PC-9 (cell line): ENCODE results near the gene CELF1. TPM values are rescaled to one million over a fixed set of nuclear protein-coding genes. Genes with fewer than 3 reads are reported as not detected.
A peak's percentile ranks its signal among the peaks of the same experiment; 100 is the strongest.
"Not testable (repeated sequence)": the region's sequence is repeated elsewhere in the genome, so short reads cannot be mapped to it uniquely, and the experiment has no call there.

Source experiments
- BruUV-seq: library from RNA; stranded (reverse); fragments of 400-500 nt; replicated peaks from 2 replicates; lab custom pipeline; 2021; lab: Mats Ljungman, UMichigan
- CTCF ChIA-PET: fragments of 300-600 bp; sonication (Branson Sonifier 250); formaldehyde crosslinking; loops from one replicate; lab custom pipeline; 2022; ENCODE audit warnings: antibody characterized with exemption; lab: Charles Lee
- POLR2A ChIA-PET: fragments of 300-600 bp; sonication (Branson Sonifier 250); formaldehyde crosslinking; loops from one replicate; lab custom pipeline; 2022; ENCODE audit warnings: antibody characterized with exemption; ENCODE audit not compliant: unreplicated experiment; lab: Charles Lee
- DNase-seq, 2 experiments: peaks; one replicate each; pipeline versions ENCODE4 v3.0.0 to v3.0.0-alpha.2; 2015 to 2022; ENCODE audit warnings: mixed read lengths in 1 of 2
- H2AFZ ChIP-seq: fragments of 200-600 bp; sonication (generic); 2 replicates; pipeline ENCODE4 v1.8.1; 2017; ENCODE audit warnings: antibody characterized with exemption
- H3F3A ChIP-seq: fragments of 200-600 bp; sonication (generic); 2 replicates; pipeline ENCODE4 v1.8.1; 2017; ENCODE audit warnings: antibody characterized with exemption, mild to moderate bottlenecking, low read depth; ENCODE audit not compliant: insufficient read depth
- H3K27ac ChIP-seq: fragments of 200-600 bp; sonication (generic); 2 replicates; pipeline ENCODE4 v1.6.1; 2016; ENCODE audit warnings: mixed run types
- H3K27me3 ChIP-seq: fragments of 200-600 bp; sonication (generic); 2 replicates; pipeline ENCODE4 v1.6.1; 2016; ENCODE audit warnings: low read depth, mixed run types; ENCODE audit not compliant: insufficient read depth
- H3K36me3 ChIP-seq: fragments of 200-600 bp; sonication (generic); 2 replicates; pipeline ENCODE4 v1.6.1; 2016; ENCODE audit warnings: low read depth, mixed run types
- H3K4me1 ChIP-seq: fragments of 200-600 bp; sonication (generic); replicated peaks from 2 replicates; pipeline ENCODE4 v1.6.1; 2016; ENCODE audit warnings: mixed run types; ENCODE audit not compliant: insufficient read depth
- H3K4me2 ChIP-seq: fragments of 200-600 bp; sonication (generic); 2 replicates; pipeline ENCODE4 v1.6.1; 2017; ENCODE audit warnings: mixed run types
- H3K4me3 ChIP-seq: fragments of 200-600 bp; sonication (generic); 2 replicates; pipeline ENCODE4 v1.6.1; 2016; ENCODE audit warnings: mixed run types
- H3K79me2 ChIP-seq: fragments of 200-600 bp; sonication (generic); 2 replicates; pipeline ENCODE4 v1.6.1; 2017; ENCODE audit warnings: low read depth, mixed run types
- H3K9me2 ChIP-seq: fragments of 200-600 bp; sonication (generic); 2 replicates; pipeline ENCODE4 v1.8.1; 2017; ENCODE audit warnings: mild to moderate bottlenecking; ENCODE audit not compliant: insufficient read depth
- H3K9me3 ChIP-seq: fragments of 200-600 bp; sonication (generic); 2 replicates; pipeline ENCODE4 v1.8.1; 2016; ENCODE audit warnings: low read depth; ENCODE audit not compliant: insufficient read depth
- H4K20me1 ChIP-seq: fragments of 200-600 bp; sonication (generic); 2 replicates; pipeline ENCODE4 v1.8.1; 2017; ENCODE audit not compliant: insufficient read depth
- CTCF ChIP-seq: fragments of 200-600 bp; sonication (generic); conservative IDR thresholded peaks from 2 replicates; pipeline ENCODE4 v1.6.1; 2017; ENCODE audit warnings: mixed run types, antibody characterized with exemption, mild to moderate bottlenecking, moderate library complexity
- EZH2 ChIP-seq: fragments of 200-600 bp; sonication (generic); IDR thresholded peaks from 2 replicates; pipeline ENCODE4 v1.8.0; 2017; ENCODE audit warnings: antibody characterized with exemption, low read depth
- intact Hi-C: fragments of 100-400 bp; cut with micrococcal nuclease; formaldehyde crosslinking; loops from one replicate; pipeline ENCODE4 v1.10.0; 2022; ENCODE audit not compliant: unreplicated experiment
- total RNA-seq: library from RNA; stranded (reverse); gene quantifications from 2 replicates; pipeline ENCODE4 v1.2.3, GENCODE V29; 2021

The CELF1 gene
- total RNA-seq, 1 experiment from 2014 or later = 165 TPM

DNA sequence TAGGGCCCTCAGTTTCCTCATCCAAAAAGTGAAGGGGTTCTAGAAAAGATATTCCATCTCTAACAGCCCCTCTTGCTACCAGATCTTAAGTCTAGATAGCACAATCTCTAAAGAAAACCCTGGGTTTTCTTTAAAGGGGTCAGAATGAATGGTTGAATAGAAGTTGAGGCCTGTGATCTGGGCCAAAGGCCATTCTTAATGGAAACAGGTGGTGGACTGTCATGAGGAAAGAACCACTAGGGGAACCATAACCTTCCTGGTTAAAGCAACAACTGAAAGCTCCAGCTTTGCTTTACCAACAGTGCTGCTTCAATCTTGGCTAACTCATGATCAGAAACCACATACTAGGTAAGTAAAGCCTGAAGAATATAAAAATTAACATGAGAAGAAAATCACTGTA lies 1.8 kb downstream of the CELF1 start:
- peak overlapping the region; percentile 80 for H3K4me3 ChIP-seq
- POLR2A ChIA-PET = interaction anchor here (0.6 kb wide), 1 partner anchor 50 kb away, joined by 10 read pairs; no protein-coding TSS in a partner anchor
- H3K9me2 ChIP-seq = 0 out of 2 replicates have a peak, but pooled peaks cover 5% of the 10 kb centered on the region
- intact Hi-C loops = loop anchor here (5.0 kb wide), 2 partner anchors 84 to 124 kb away; partner anchors contain the start of gene PSMC3
- CTCF ChIA-PET = interaction anchor here (1.4 kb wide), 1 partner anchor 84 kb away, joined by 3 read pairs; no protein-coding TSS in a partner anchor
- no peaks in the 10 kb centered on the region for H3K27me3 ChIP-seq
- H3K9me3 ChIP-seq = no peaks in the 10 kb centered on the region
- peak; percentile 48; the same call in 1 of the 2 replicates for TF ChIP-seq CTCF
- TF ChIP-seq EZH2 = no peak
- H2AFZ ChIP-seq = no peak overlapping the region
- peak overlapping the region; percentile 77 for H3K4me2 ChIP-seq
- DNase-seq = no peak
- H3F3A ChIP-seq = peaks cover 33% of the 10 kb centered on the region; the same call in 1 of the 2 replicates
- peaks cover 20% of the 10 kb centered on the region for H3K36me3 ChIP-seq
- no TSS peak for BruUV-seq
- H4K20me1 ChIP-seq = peaks cover 48% of the 10 kb centered on the region
- H3K4me1 ChIP-seq = peaks cover 24% of the 10 kb centered on the region
- H3K27ac ChIP-seq = peak overlapping the region; percentile 87
- peaks cover 65% of the 10 kb centered on the region for H3K79me2 ChIP-seq

DNA sequence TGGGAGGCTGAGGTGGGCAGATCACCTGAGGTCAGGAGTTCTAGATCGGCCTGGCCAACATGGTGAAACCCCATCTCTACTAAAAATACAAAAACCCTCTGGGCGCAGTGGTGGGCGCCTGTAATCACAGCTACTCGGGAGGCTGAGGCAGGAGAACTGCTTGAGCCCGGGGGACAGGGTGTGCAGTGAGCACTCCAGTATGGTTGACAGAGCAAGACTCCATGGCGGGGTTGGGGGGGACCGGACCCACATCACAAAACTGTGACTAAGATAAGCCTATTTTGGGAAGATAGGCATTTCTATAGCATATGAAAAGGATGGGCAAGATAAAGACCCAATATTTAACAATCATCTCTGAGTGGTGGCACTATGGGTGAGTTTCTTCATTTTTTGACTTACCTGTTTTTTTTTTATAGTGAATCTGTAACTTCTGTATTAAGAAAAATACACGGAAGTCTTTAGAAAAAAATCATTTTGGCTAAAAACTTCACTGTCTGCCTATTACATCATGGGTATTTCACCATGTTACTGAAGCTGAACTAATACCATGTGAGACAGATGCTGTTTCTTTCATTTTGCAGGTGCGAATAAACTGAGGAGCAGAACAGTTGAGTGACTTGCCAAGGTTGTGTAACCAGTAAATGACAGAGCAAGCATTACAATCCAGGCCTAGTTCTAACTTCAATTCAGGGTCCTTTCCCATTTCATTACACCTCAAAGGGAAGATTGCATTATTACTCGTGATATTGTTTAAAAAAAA lies 2.5 kb downstream of the CELF1 start:
- no TSS peak for BruUV-seq
- H4K20me1 ChIP-seq = peaks cover 49% of the 10 kb centered on the region
- peak overlapping the region; percentile 80; the same call in 1 of the 2 replicates for H3K4me3 ChIP-seq
- H3K9me2 ChIP-seq = 0 out of 2 replicates have a peak, but pooled peaks cover 5% of the 10 kb centered on the region
- peak overlapping the region; percentile 77 for H3K4me2 ChIP-seq
- CTCF ChIA-PET = interaction anchor here (1.4 kb wide), 1 partner anchor 83 kb away, joined by 3 read pairs; no protein-coding TSS in a partner anchor
- H2AFZ ChIP-seq = no peak overlapping the region
- TF ChIP-seq CTCF = no peak
- no peak for TF ChIP-seq EZH2
- POLR2A ChIA-PET = no interaction called here
- no peak overlapping the region for H3K27ac ChIP-seq
- peaks cover 33% of the 10 kb centered on the region; the same call in 1 of the 2 replicates for H3F3A ChIP-seq
- no peaks in the 10 kb centered on the region for H3K9me3 ChIP-seq
- H3K27me3 ChIP-seq = no peaks in the 10 kb centered on the region
- peaks cover 20% of the 10 kb centered on the region for H3K36me3 ChIP-seq
- no peak for DNase-seq
- H3K79me2 ChIP-seq = peaks cover 67% of the 10 kb centered on the region
- intact Hi-C loops = loop anchor here (5.0 kb wide), 2 partner anchors 83 to 123 kb away; partner anchors contain the start of gene PSMC3
- H3K4me1 ChIP-seq = peaks cover 24% of the 10 kb centered on the region

DNA sequence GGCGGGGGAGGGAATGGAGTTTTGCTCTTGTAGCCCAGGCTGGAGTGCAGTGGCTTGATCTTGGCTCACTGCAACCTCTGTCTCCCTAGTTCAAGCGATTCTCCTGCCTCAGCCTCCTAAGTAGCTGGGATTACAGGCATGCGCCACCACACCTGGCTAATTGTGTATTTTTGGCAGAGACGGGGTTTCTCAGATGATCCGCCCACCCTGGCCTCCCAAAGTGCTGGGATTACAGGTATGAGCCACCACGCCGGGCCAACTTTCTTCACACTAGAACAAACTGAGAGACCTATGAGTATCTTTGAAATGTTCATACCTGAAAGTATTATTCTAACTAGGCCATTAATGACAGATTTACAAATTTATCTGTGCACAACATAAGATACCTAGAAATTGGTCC lies 6.7 kb downstream of the CELF1 start:
- intact Hi-C loops, H3K4me3 ChIP-seq, DNase-seq, CTCF ChIA-PET, H3K27me3 ChIP-seq, H3K9me2 ChIP-seq, H3K4me2 ChIP-seq, H3K9me3 ChIP-seq, BruUV-seq, H2AFZ ChIP-seq, H3K27ac ChIP-seq, POLR2A ChIA-PET: not testable (repeated sequence)
- peaks cover 20% of the 10 kb centered on the region for H3K36me3 ChIP-seq
- peaks cover 95% of the 10 kb centered on the region for H3K79me2 ChIP-seq
- H4K20me1 ChIP-seq = peaks cover 79% of the 10 kb centered on the region
- H3F3A ChIP-seq = peaks cover 17% of the 10 kb centered on the region; the same call in 1 of the 2 replicates
- H3K4me1 ChIP-seq = peaks cover 25% of the 10 kb centered on the region
